Measurements from ENCODE around the gene SEMA3G.

Gene SEMA3G

GRCh38 chr3:52384019-52384761 lies 60.7 kb downstream of the SEMA3G start:
- H3K4me3 ChIP-seq (ENCODE audit: low read depth, low read length): no peak overlapping the region
- no peak for TF ChIP-seq CTCF (conservative IDR thresholded peaks at IDR 0.05; ENCODE audit: low read depth, low read length)
- DNase-seq (ENCODE audit: low read depth): no peak

- H3K4me3 ChIP-seq (ENCODE audit: low read depth, low read length): no peak overlapping the region
- TF ChIP-seq CTCF (conservative IDR thresholded peaks at IDR 0.05; ENCODE audit: low read depth, low read length): no peak
- no peak for DNase-seq (ENCODE audit: low read depth)
These were observed 61.5 kb downstream of the SEMA3G start for GRCh38 chr3:52383446-52383845.
